Psoas muscle (tissue), 8 donors: ENCODE measurements around the gene NFIB. TPM values are rescaled to one million over a fixed set of nuclear protein-coding genes. Genes with fewer than 3 reads are reported as not detected.

Source experiments
- ATAC-seq, 4 donors: fragments of 200-7000 bp; cut with Tn5 transposase; one replicate each; pipeline ENCODE4 v1.9.1; 2020; ENCODE audit warnings: moderate library complexity in 3 of 4, mild to moderate bottlenecking in 2 of 4
- DNase-seq, 2 donors: peaks; one replicate each; pipeline ENCODE4 v3.0.0-alpha.2; 2020
- H3K27ac ChIP-seq: fragments of 200-600 bp; one replicate; pipeline ENCODE4 v1.8.0; 2022
- H3K27me3 ChIP-seq, 3 donors: fragments of 200-600 bp in 1 of 3; one replicate each; pipeline versions ENCODE4 v1.6.1 to v1.8.0; 2013 to 2022; ENCODE audit warnings: low read length in 2 of 3, mild to moderate bottlenecking in 2 of 3, moderate library complexity in 1 of 3; ENCODE audit not compliant: insufficient read depth in 3 of 3
- H3K36me3 ChIP-seq, 2 donors: fragments of 200-600 bp in 1 of 2; one replicate each; pipeline versions ENCODE4 v1.6.1 to v1.8.0; 2013 to 2022; ENCODE audit warnings: low read depth in 1 of 2, mild to moderate bottlenecking in 1 of 2, moderate library complexity in 1 of 2; ENCODE audit not compliant: insufficient read depth in 1 of 2
- H3K4me1 ChIP-seq: fragments of 200-600 bp; one replicate; pipeline ENCODE4 v1.8.0; 2022
- H3K4me3 ChIP-seq: fragments of 200-600 bp; one replicate; pipeline ENCODE4 v1.8.0; 2022; ENCODE audit warnings: mild to moderate bottlenecking
- H3K9me3 ChIP-seq: fragments of 200-600 bp; one replicate; pipeline ENCODE4 v1.8.0; 2022
- CTCF ChIP-seq: fragments of 200-600 bp; IDR thresholded peaks from one replicate; pipeline ENCODE4 v1.8.0; 2022; ENCODE audit warnings: antibody characterized with exemption
- WGBS, 3 donors: extraction: QIAGEN DNeasy Blood & Tissue Kit; methylation state at CpG; one replicate each; pipeline versions ENCODE4 v1.1.6 to v1.1.7; 2013; 5-methylcytosine and 5-hydroxymethylcytosine counted together
- intact Hi-C, 2 donors: fragments of 100-400 bp; cut with DNase I; formaldehyde crosslinking; loops; one replicate each; pipeline versions ENCODE4 v1.11.0 to v1.14.2; 2022
- polyA plus RNA-seq, 3 donors: library from polyadenylated mRNA; stranded (reverse); fragments of 200-250 nt; gene quantifications; one replicate each; pipeline ENCODE4 v1.2.3, GENCODE V29; 2013
- total RNA-seq, 4 donors: library from RNA; stranded (reverse); fragmentation: NEBNext Ultra II Directional in 2 of 4; extraction: Animal tissue kit (Norgen Biotek cat#: 25700) in 2 of 4; gene quantifications; one replicate each; pipeline versions ENCODE4 v1.2.1 to v1.2.4, GENCODE V29; 2021 to 2023
- donor health status: healthy with polysubstance abuse.
- donor health status: DM: no; HTN: no; CAD: no; lungs with moderate emphysema.
- donor health status: Bipolar disorder and iron deficiency.
- donor health status: healthy.
- donor health status: DM: yes; HTN: yes; CAD: no.
- donor health status: DM: no; HTN: no; CAD: no.
- donor health status: DM: no; HTN: no; CAD: no.
- donor health status: DM: yes; HTN: yes; CAD: no.

NFIB gene
- total and polyA plus RNA-seq, 7 donors, result 5.8 to 65.1 (median 35.0) TPM

- H3K27ac ChIP-seq, result peak overlapping the region; percentile 73
- H3K9me3 ChIP-seq, result no peaks in the 10 kb centered on the region
- TF ChIP-seq CTCF, result no peak
- peaks cover 50% of the 10 kb centered on the region for H3K4me1 ChIP-seq
- intact Hi-C loops, result no loop called here
- H3K27me3 ChIP-seq, result no peaks in the 10 kb centered on the region
- DNase-seq (no peak), ATAC-seq (peak; percentile 85 to 91 (median 90))
- H3K4me3 ChIP-seq, result no peak overlapping the region
- no peaks in the 10 kb centered on the region for H3K36me3 ChIP-seq
Observed at GRCh38 chr9:14221558-14221957, 92.4 kb downstream of the NFIB start.

- no peak overlapping the region for H3K4me3 ChIP-seq
- no peaks in the 10 kb centered on the region for H3K27me3 ChIP-seq
- no peaks in the 10 kb centered on the region for H3K9me3 ChIP-seq
- peak in 1 of 4 donors; percentile 1 for ATAC-seq
- WGBS, 3 donors, result 83 to 89% (median 87%) methylated on average over 4 of the region's 4 CpGs
- TF ChIP-seq CTCF, result no peak
- no peaks in the 10 kb centered on the region for H3K36me3 ChIP-seq
- peaks cover 50% of the 10 kb centered on the region for H3K4me1 ChIP-seq
- H3K27ac ChIP-seq, result peak overlapping the region; percentile 73
- DNase-seq, result no peak
- intact Hi-C loops, result no loop called here
Observed at GRCh38 chr9:14221119-14221518, 92.8 kb downstream of the NFIB start.

GRCh38 chr9:14220256-14220655 is 93.7 kb downstream of the NFIB start:
- WGBS, 3 donors, result 80 to 92% (median 85%) methylated on average over 3 of the region's 3 CpGs
- no peak for DNase-seq
- no peaks in the 10 kb centered on the region for H3K36me3 ChIP-seq
- no peak overlapping the region for H3K4me3 ChIP-seq
- intact Hi-C loops, result no loop called here
- peak overlapping the region; percentile 27 for H3K27ac ChIP-seq
- H3K27me3 ChIP-seq, result no peaks in the 10 kb centered on the region
- peaks cover 59% of the 10 kb centered on the region for H3K4me1 ChIP-seq
- no peak for TF ChIP-seq CTCF
- ATAC-seq, result no peak
- no peaks in the 10 kb centered on the region for H3K9me3 ChIP-seq

- Histone ChIP-seq H3K27me3 (no peaks in the 10 kb centered on the region), H3K36me3 (no peaks in the 10 kb centered on the region), H3K4me1 (peaks cover 62% of the 10 kb centered on the region), H3K4me3 (no peak overlapping the region), H3K9me3 (no peaks in the 10 kb centered on the region), H3K27ac (peak overlapping the region; percentile 27)
- WGBS, 3 donors, result 32 to 47% (median 34%) methylated on average over 4 of the region's 4 CpGs
- intact Hi-C loops, result no loop called here
- TF ChIP-seq CTCF, result no peak
- ATAC-seq (no peak), DNase-seq (no peak)
Observed at GRCh38 chr9:14219850-14220249, 94.1 kb downstream of the NFIB start.

GRCh38 chr9:14218253-14218652 is 95.7 kb downstream of the NFIB start:
- Histone ChIP-seq H3K36me3 (no peaks in the 10 kb centered on the region), H3K27ac (no peak overlapping the region), H3K4me3 (no peak overlapping the region), H3K27me3 (no peaks in the 10 kb centered on the region), H3K9me3 (no peaks in the 10 kb centered on the region), H3K4me1 (peaks cover 60% of the 10 kb centered on the region)
- TF ChIP-seq CTCF, result no peak
- WGBS, 3 donors, result 28 to 55% (median 33%) methylated on average over 1 of the region's 1 CpG
- intact Hi-C loops, result no loop called here
- DNase-seq, result no peak
- no peak for ATAC-seq
